Right lobe of liver (tissue), 6 donors: ENCODE measurements around the gene MAML2. TPM values are rescaled to one million over a fixed set of nuclear protein-coding genes. Genes with fewer than 3 reads are reported as not detected.

Experiments used
- ATAC-seq, 4 donors: fragments of 200-7000 bp; cut with Tn5 transposase; one replicate each; pipeline ENCODE4 v1.9.1; 2020; ENCODE audit warnings: mild to moderate bottlenecking in 4 of 4, moderate library complexity in 4 of 4
- DNase-seq, 3 donors: peaks; one replicate each; pipeline ENCODE4 v3.0.0-alpha.2; 2020
- H3K27ac ChIP-seq, 3 donors: fragments of 200-600 bp; one replicate each; pipeline ENCODE4 v1.8.0; 2022
- H3K27me3 ChIP-seq, 2 donors: fragments of 200-600 bp; one replicate each; pipeline ENCODE4 v1.8.0; 2022
- H3K36me3 ChIP-seq, 4 donors: fragments of 200-600 bp; sonication (generic) in 1 of 4; one replicate each; pipeline versions ENCODE4 v1.5.1 to v1.8.0; 2017 to 2022; ENCODE audit warnings: control low read depth in 1 of 4
- H3K4me1 ChIP-seq, 4 donors: fragments of 200-600 bp; sonication (generic) in 1 of 4; one replicate each; pipeline versions ENCODE4 v1.5.1 to v1.8.0; 2017 to 2022; ENCODE audit warnings: control low read depth in 1 of 4
- H3K4me3 ChIP-seq, 3 donors: fragments of 200-600 bp; one replicate each; pipeline ENCODE4 v1.8.0; 2022
- H3K9me3 ChIP-seq, 4 donors: fragments of 200-600 bp; sonication (generic) in 1 of 4; one replicate each; pipeline versions ENCODE4 v1.5.1 to v1.8.0; 2017 to 2022; ENCODE audit warnings: control low read depth in 1 of 4
- POLR2A ChIP-seq: fragments of 450-650 bp; IDR thresholded peaks from one replicate; pipeline ENCODE4 v1.6.1; 2017; ENCODE audit warnings: antibody characterized with exemption, mild to moderate bottlenecking
- WGBS: methylation state at CpG from one replicate; pipeline ENCODE4 v1.1.6; 2018; ENCODE audit warnings: low coverage, low lambda C conversion rate; ENCODE audit not compliant: insufficient coverage; ENCODE audit errors: missing lambda C conversion rate; 5-methylcytosine and 5-hydroxymethylcytosine counted together
- intact Hi-C, 2 donors: fragments of 100-400 bp; cut with DNase I; formaldehyde crosslinking; loops; one replicate each; pipeline versions ENCODE4 v1.11.2 to v1.14.1; 2022
- total RNA-seq, 6 experiments: library from RNA; depleted of rRNA in 2 of 6; stranded (reverse); fragments of >200 nt in 2 of 6; fragmentation: NEBNext Ultra II Directional in 3 of 6; extraction: Animal tissue kit (Norgen Biotek cat#: 25700) in 3 of 6; gene quantifications; one replicate each; pipeline versions ENCODE4 v1.1.0 to v1.2.4, GENCODE V29; 2016 to 2023
- TF ChIP-seq, protein P1 (sequence below), 4 donors: fragments of 200-600 bp in 3 of 4; fragments of 450-650 bp in 1 of 4; IDR thresholded peaks; one replicate each; pipeline versions ENCODE4 v1.5.1 to v1.8.0; 2016 to 2022; ENCODE audit warnings: antibody characterized with exemption in 4 of 4, mild to moderate bottlenecking in 2 of 4
- donor health status: DM: no; HTN: yes; CAD: no.
- donor health status: DM: no; HTN: no; CAD: no.
- donor health status: DM: no; HTN: no; CAD: no.
- donor health status: DM: no; HTN: yes; CAD: no.
- donor health status: DM: no; HTN: yes; CAD: no.

Gene MAML2
- total RNA-seq, 6 experiments from 2014 or later: 0.92 to 2.3 (median 1.9) TPM

DNA sequence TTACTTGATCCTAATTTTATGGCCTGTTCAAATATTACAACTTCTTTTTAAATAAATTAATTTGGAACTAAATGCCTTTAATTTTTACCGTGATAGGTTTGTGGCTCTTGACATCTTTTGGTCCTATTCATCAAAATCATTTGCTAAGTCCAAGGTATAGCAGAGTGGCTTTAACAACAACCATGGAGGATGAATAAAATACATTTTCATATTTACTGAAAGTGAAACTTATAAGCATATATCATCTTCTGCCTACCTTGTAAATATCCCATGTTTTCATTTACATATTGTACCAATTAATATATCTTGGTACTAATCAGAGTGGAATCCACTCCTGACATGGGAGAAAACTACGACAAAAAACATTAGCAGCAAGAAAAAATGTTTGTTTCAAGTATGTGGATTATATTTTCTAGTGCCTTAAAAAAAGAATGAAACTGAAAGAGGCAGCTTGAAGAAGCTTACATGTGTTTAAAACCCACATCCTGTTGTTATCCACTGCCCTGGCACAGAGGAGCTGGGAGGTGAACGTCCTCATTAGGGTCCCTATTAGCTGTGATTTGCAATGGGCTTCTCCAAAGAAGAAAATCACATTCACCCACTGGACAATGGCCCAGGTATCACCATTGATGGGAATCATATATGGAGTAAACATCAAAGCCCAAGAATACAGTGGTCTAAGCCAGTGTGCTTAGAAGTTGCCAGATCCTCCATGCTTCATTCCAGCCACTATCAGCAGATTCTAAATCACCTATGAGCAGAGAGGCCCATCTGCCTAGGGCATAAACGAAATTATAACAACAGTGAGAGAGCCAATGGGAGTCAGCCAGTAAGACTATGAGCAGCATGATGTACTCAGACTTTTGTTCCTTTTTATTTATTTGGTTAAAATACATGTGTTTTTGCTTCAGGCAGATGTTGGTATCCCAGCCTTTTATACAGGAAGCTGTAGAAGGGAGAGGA is 84.7 kb downstream of the MAML2 start:
- H3K4me1 ChIP-seq: peaks cover 0 to 17% (median 0%) of the 10 kb centered on the region in 4 donors
- no peak overlapping the region for H3K4me3 ChIP-seq
- H3K27ac ChIP-seq: peak overlapping the region in 2 of 3 donors; percentile 18 to 43
- H3K27me3 ChIP-seq: no peaks in the 10 kb centered on the region
- H3K36me3 ChIP-seq: no peaks in the 10 kb centered on the region
- intact Hi-C loops: no loop called here
- H3K9me3 ChIP-seq: no peaks in the 10 kb centered on the region
- WGBS: 27% methylated on average over 4 of the region's 4 CpGs
- ATAC-seq (peak; percentile 40 to 70 (median 64)), DNase-seq (no peak)
- TF ChIP-seq, protein P1, sequence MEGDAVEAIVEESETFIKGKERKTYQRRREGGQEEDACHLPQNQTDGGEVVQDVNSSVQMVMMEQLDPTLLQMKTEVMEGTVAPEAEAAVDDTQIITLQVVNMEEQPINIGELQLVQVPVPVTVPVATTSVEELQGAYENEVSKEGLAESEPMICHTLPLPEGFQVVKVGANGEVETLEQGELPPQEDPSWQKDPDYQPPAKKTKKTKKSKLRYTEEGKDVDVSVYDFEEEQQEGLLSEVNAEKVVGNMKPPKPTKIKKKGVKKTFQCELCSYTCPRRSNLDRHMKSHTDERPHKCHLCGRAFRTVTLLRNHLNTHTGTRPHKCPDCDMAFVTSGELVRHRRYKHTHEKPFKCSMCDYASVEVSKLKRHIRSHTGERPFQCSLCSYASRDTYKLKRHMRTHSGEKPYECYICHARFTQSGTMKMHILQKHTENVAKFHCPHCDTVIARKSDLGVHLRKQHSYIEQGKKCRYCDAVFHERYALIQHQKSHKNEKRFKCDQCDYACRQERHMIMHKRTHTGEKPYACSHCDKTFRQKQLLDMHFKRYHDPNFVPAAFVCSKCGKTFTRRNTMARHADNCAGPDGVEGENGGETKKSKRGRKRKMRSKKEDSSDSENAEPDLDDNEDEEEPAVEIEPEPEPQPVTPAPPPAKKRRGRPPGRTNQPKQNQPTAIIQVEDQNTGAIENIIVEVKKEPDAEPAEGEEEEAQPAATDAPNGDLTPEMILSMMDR (IDR thresholded peaks at IDR 0.05): no peak
- no peak for TF ChIP-seq POLR2A

DNA sequence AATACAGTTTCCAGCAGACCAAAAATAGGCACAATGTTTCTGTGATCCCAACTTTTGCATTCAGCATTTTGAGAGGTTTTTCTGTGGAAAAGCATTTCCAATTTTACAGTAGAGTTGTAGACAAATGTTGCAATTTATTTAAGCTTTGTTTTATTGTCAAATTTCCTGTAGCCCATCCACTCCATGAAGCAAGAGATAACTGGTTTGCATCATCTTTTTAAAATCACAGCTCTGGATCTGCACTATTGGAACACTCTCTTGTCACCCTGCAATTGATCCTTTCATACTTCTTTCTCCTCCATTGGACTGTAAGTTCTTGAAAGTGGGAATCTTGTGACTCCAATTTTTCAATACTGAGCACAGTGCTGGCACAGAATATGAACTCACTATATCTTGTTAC is 86.0 kb downstream of the MAML2 start:
- H3K27ac ChIP-seq: peak overlapping the region in 1 of 3 donors; percentile 43
- ATAC-seq (no peak), DNase-seq (no peak)
- intact Hi-C loops: no loop called here
- TF ChIP-seq, protein P1 (IDR thresholded peaks at IDR 0.05): no peak
- no peak for TF ChIP-seq POLR2A
- H3K4me1 ChIP-seq: peaks cover 0 to 17% (median 0%) of the 10 kb centered on the region in 4 donors
- H3K4me3 ChIP-seq: no peak overlapping the region
- no peaks in the 10 kb centered on the region for H3K27me3 ChIP-seq
- H3K36me3 ChIP-seq: no peaks in the 10 kb centered on the region
- H3K9me3 ChIP-seq: no peaks in the 10 kb centered on the region

DNA sequence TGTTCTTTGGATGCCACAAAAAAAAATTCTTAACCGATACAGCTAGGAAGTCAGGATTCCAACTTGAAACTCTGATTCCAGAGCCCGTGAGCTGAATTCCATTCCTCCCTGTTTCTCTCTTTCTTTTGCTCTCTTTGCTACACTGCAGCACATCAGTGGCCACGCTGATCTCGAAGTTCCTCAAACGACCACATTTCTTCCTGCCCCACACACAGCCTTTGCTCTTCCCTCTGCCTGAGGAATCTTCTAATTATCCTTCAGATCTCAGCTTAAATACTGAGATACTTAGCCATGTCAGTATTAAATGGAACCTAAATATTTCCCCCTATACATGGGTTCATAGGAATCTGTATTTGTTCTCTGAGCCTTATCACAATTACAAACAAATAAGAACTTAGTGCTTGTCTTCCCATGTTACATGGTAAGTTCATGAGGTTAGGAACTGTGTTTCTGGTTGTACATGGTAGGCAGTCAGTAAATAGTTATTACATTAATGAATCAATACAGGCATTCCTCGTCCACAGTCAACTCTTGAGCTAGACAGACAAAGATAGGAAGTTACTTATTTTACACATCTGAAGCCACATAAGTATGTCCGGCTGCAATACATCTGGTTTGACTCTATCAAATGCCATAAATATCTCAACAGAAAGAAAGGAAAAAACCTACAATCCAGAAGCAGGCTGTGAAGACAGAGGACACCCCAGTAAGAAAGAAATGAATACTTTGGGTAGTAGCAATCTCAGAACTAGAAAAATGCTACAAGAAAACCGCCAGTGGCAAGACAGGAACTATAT is 86.6 kb downstream of the MAML2 start:
- H3K9me3 ChIP-seq: no peaks in the 10 kb centered on the region
- peaks cover 0 to 17% (median 0%) of the 10 kb centered on the region in 4 donors for H3K4me1 ChIP-seq
- H3K4me3 ChIP-seq: no peak overlapping the region
- TF ChIP-seq POLR2A: no peak
- TF ChIP-seq, protein P1 (IDR thresholded peaks at IDR 0.05): no peak
- H3K27ac ChIP-seq: peak overlapping the region in 1 of 3 donors; percentile 43
- no peaks in the 10 kb centered on the region for H3K36me3 ChIP-seq
- intact Hi-C loops: no loop called here
- H3K27me3 ChIP-seq: no peaks in the 10 kb centered on the region
- 38% methylated on average over 8 of the region's 8 CpGs for WGBS
- DNase-seq: no peak
- ATAC-seq: peak in 2 of 4 donors; percentile 27 to 31

DNA sequence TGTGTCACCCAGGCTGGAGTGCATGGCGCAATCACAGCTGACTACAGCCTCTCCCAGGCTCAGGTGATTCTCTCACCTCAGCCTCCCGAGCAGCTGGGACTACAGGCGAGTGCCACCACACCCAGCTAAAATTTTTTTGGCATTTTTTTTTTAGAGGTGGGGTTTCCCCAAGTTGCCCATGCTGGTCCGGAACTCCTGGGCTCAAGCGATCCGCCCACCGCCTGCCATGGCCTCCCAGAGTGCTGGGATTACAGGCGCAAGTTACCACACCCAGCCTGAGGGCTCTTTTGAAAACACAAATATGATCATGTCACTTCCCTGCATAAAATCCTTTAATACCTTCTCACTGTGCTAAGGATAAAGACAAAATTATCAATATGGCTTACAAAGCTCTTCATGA is 88.1 kb downstream of the MAML2 start:
- intact Hi-C loops: no loop called here
- DNase-seq: no peak
- WGBS: 55% methylated on average over 8 of the region's 8 CpGs
- Histone ChIP-seq H3K4me3 (no peak overlapping the region), H3K27me3 (no peaks in the 10 kb centered on the region), H3K4me1 (peaks cover 0 to 17% (median 0%) of the 10 kb centered on the region in 4 donors), H3K36me3 (no peaks in the 10 kb centered on the region), H3K9me3 (no peaks in the 10 kb centered on the region), H3K27ac (peak overlapping the region in 2 of 3 donors; percentile 12 to 18)
- TF ChIP-seq, protein P1 (IDR thresholded peaks at IDR 0.05): no peak
- TF ChIP-seq POLR2A: no peak
- ATAC-seq: no peak
